ENCODE measurements around the gene FLYWCH2. TPM values are rescaled to one million over a fixed set of nuclear protein-coding genes. Genes with fewer than 3 reads are reported as not detected.

The FLYWCH2 gene
- total and polyA plus RNA-seq, 9 of the 15 experiments (the other 6 are each of a cell fraction or from before 2014, with no cell fraction given): 0.70 to 55.5 (median 7.6) TPM

- TF ChIP-seq NKRF (IDR thresholded peaks at IDR 0.05; ENCODE audit: borderline replicate concordance) (no peak), RCOR1 (IDR thresholded peaks at IDR 0.05; ENCODE audit: borderline replicate concordance in 1 of 2, low read depth in 2 of 2, low read length in 2 of 2) (peak in 1 of 2 experiments; percentile 40; a peak in 1 of 4 replicates), CTBP1 (IDR thresholded peaks at IDR 0.05; ENCODE audit: borderline replicate concordance) (0 out of 2 replicates have a peak, but pooled peaks have one; percentile 26), SMARCA4 (IDR thresholded peaks at IDR 0.05) (no peak), MAFK (IDR thresholded peaks at IDR 0.05; ENCODE audit: low read length) (peak; percentile 38; the same call in 1 of the 2 replicates), TGIF2 (CRISPR knock-in tag; IDR thresholded peaks at IDR 0.05) (no peak), YY1 (IDR thresholded peaks at IDR 0.05; ENCODE audit: borderline replicate concordance in 1 of 3, control insufficient read depth in 1 of 3, extremely low read depth in 1 of 3, insufficient read depth in 3 of 3, insufficient read length in 1 of 3, insufficient replicate concordance in 2 of 3, low read depth in 1 of 3, low read length in 2 of 3) (peak in 2 of 3 experiments; percentile 4 to 47), ATF1 (CRISPR knock-in tag; IDR thresholded peaks at IDR 0.05) (no peak), ATF1 (tag; IDR thresholded peaks at IDR 0.05) (peak; percentile 16; the same call in 1 of the 2 replicates), L3MBTL2 (IDR thresholded peaks at IDR 0.05) (peak; percentile 64; the same call in 1 of the 2 replicates), MTA2 (IDR thresholded peaks at IDR 0.05; ENCODE audit: low read depth) (no peak), HMG20A (CRISPR knock-in tag; conservative IDR thresholded peaks at IDR 0.05) (no peak), NFYB (IDR thresholded peaks at IDR 0.05; ENCODE audit: extremely low read depth, insufficient read length) (peak; percentile 66)
- TF ChIP-seq, protein P1, sequence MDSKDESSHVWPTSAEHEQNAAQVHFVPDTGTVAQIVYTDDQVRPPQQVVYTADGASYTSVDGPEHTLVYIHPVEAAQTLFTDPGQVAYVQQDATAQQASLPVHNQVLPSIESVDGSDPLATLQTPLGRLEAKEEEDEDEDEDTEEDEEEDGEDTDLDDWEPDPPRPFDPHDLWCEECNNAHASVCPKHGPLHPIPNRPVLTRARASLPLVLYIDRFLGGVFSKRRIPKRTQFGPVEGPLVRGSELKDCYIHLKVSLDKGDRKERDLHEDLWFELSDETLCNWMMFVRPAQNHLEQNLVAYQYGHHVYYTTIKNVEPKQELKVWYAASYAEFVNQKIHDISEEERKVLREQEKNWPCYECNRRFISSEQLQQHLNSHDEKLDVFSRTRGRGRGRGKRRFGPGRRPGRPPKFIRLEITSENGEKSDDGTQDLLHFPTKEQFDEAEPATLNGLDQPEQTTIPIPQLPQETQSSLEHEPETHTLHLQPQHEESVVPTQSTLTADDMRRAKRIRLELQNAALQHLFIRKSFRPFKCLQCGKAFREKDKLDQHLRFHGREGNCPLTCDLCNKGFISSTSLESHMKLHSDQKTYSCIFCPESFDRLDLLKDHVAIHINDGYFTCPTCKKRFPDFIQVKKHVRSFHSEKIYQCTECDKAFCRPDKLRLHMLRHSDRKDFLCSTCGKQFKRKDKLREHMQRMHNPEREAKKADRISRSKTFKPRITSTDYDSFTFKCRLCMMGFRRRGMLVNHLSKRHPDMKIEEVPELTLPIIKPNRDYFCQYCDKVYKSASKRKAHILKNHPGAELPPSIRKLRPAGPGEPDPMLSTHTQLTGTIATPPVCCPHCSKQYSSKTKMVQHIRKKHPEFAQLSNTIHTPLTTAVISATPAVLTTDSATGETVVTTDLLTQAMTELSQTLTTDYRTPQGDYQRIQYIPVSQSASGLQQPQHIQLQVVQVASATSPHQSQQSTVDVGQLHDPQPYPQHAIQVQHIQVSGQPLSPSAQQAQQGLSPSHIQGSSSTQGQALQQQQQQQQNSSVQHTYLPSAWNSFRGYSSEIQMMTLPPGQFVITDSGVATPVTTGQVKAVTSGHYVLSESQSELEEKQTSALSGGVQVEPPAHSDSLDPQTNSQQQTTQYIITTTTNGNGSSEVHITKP (IDR thresholded peaks at IDR 0.05; ENCODE audit: partially characterized antibody): peak; percentile 70
- TF ChIP-seq, protein P2, sequence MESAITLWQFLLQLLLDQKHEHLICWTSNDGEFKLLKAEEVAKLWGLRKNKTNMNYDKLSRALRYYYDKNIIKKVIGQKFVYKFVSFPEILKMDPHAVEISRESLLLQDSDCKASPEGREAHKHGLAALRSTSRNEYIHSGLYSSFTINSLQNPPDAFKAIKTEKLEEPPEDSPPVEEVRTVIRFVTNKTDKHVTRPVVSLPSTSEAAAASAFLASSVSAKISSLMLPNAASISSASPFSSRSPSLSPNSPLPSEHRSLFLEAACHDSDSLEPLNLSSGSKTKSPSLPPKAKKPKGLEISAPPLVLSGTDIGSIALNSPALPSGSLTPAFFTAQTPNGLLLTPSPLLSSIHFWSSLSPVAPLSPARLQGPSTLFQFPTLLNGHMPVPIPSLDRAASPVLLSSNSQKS (CRISPR knock-in tag; IDR thresholded peaks at IDR 0.05): no peak
- TF ChIP-seq, protein P3, sequence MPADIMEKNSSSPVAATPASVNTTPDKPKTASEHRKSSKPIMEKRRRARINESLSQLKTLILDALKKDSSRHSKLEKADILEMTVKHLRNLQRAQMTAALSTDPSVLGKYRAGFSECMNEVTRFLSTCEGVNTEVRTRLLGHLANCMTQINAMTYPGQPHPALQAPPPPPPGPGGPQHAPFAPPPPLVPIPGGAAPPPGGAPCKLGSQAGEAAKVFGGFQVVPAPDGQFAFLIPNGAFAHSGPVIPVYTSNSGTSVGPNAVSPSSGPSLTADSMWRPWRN (IDR thresholded peaks at IDR 0.05; ENCODE audit: low read depth): no peak
Measured at GRCh38 chr16:2905988-2906387, 23.0 kb downstream of the FLYWCH2 start (continued).
